GM21717 (cell line): Measurements from ENCODE around the gene PRPF39.
"Not testable (repeated sequence)": the region's sequence is repeated elsewhere in the genome, so short reads cannot be mapped to it uniquely, and the experiment has no call there.

Experiments
- ATAC-seq: cut with Tn5 transposase; IDR thresholded peaks from one replicate; pipeline ENCODE4 v1.9.1; 2021; ENCODE audit warnings: mild to moderate bottlenecking, moderate library complexity; ENCODE audit not compliant: unreplicated experiment

The PRPF39 gene

DNA sequence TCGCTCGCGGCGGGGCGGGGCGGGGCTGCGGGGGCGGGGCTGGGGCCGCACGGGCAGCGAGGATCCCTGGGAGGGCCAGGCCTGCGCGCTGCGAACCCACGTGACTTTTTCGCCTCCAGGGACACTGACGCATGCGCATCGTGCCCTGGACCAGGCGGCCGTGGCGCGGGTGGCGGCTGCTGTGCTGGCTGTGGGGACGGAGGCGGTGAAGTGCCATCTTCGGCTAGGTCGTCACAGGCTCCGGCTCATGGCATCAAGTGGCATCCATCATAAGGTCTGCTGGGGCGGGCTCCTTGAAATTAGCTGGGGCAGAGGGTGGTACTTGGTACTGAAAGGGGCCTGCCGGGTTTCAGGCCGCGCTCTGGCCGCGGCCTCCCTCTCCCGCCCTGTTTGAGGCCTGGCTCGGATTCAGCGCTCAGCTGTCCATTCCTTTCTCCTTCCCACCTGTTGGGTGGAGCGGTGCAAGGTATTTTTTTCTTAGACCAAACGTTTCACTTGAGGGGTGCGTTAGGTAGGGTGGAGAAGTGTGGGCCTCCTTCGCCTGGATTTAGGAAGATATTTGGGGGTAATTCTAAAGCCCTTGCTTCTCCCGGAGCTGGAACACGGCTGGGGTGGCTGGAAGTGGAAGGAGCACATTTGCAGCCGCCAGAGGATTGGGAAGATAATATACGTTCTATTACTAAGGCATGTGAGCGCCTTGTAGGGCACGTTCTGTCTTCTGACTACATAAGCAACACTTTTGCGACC lies at the start of gene PRPF39:
PRPF39 (plus strand) TSS at position 141 of the 747 bp plus-strand sequence. CDS start 11,124 bp downstream, outside the sequence.
- peak; percentile 90 for ATAC-seq

- ATAC-seq: no peak
These were observed 49.2 kb upstream of the PRPF39 start for GRCh38 chr14:45034730-45035129.

DNA sequence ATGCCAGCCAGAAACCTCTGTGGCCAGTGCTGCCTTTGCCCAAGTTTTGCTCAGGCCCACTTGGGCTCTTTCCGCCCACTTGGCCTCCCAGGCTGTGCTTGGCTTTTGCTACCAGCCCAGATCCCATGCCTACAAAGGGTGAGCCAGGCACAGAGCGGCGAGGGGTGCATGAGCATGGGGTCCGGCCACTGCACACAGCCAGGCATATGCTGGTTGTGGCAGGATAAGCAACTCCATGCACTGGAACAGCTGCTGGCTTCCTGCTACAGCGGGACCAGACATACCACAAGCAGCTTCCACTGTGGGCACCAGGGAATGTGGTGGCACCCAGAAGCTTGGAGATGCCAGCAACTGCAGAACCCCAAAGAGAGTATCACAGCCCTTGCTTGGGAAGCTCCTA lies 45.7 kb upstream of the PRPF39 start:
- ATAC-seq: no peak

DNA sequence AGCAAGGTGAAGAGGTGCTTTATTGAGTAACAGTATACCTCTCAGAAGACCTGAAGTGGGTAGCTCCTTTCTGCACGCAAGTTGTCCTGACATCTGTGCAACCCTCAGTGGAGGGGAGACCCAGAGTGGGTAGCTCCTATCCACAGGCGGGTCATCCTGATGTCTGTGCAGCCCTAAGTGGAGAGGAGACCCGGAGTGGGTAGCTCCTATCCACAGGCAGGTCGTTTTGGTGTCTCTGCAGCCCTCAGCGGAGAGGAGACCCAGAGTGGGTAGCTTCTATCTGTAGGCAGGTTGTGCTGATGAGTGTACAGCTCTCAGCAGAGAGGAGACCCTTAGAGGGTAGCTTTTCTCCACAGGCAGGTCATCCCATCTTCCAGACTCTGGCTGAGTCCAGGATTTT lies 45.1 kb upstream of the PRPF39 start:
- ATAC-seq: no peak

DNA sequence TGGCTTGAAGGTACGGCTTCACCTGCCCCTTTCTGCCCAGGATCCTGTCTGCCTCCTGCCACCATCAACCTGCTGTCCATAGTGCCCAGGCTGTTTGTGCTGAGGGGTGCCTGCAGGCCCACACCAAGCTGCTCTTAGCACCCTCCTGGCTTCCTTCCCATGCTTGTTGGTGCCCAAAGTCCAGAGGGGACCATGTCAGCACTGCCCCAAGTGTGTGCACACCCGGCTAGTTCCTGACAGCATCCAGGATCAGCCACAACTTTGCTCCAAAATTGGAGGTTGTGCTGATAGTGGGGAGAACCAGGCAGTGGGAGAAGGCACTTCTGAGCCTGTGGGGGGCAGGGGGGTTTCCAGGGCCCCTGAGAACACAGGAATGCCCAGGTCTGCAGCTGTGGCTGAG lies 44.5 kb upstream of the PRPF39 start:
- no peak for ATAC-seq

- ATAC-seq: no peak
These were observed 42.3 kb upstream of the PRPF39 start for GRCh38 chr14:45041641-45042040.

GRCh38 chr14:45044638-45045037 lies 39.3 kb upstream of the PRPF39 start:
- no peak for ATAC-seq

DNA sequence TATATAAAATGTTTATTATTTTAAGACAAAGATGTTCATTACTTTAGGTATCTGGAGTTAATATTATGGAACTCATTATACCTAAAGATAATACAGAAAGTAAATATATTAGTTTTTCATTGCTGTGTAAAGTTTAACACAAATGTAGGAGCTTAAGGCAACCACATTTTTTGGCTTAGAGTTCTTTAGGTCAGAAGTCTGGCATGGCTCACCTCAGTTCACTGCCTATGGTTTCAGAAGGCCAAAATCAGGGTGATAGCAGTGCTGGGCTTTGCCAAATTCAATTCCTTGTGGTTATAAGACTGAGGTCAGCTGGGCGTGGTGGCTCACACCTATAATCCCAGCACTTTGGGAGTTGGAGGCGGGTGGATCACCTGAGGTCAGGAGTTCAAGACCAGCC lies 35.5 kb upstream of the PRPF39 start:
- no peak for ATAC-seq

- ATAC-seq: no peak
These were observed 32.7 kb upstream of the PRPF39 start for GRCh38 chr14:45051180-45051579.

- no peak for ATAC-seq
These were observed 32.0 kb upstream of the PRPF39 start for GRCh38 chr14:45051896-45052295.

DNA sequence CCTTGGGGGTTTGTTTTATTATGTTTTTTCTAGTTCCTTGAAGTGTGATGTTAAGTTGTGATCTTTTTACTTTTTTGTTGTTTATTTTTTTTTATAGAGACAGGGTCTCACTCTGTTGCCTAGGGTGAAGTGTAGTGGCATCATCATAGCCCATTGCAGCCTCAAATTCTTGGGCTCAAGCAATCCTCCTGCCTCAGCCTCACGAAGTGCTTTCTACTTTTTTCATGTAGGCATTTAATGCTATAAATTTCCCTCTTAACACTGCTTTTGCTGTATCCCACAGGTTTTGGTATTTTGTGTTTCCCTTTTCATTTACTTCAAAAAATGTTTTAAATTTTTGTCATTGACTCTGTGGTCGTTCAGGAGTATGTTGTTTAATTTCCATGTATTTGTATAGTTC lies 26.6 kb upstream of the PRPF39 start:
- ATAC-seq: no peak

GRCh38 chr14:45057881-45058364 lies 26.0 kb upstream of the PRPF39 start:
- ATAC-seq: no peak

- ATAC-seq: no peak
These were observed 23.4 kb upstream of the PRPF39 start for GRCh38 chr14:45060551-45060950.

- no peak for ATAC-seq
These were observed 18.4 kb upstream of the PRPF39 start for GRCh38 chr14:45065540-45065939.

- no peak for ATAC-seq
These were observed 18.0 kb upstream of the PRPF39 start for GRCh38 chr14:45065956-45066355.

GRCh38 chr14:45066667-45067066 lies 17.2 kb upstream of the PRPF39 start:
- no peak for ATAC-seq

DNA sequence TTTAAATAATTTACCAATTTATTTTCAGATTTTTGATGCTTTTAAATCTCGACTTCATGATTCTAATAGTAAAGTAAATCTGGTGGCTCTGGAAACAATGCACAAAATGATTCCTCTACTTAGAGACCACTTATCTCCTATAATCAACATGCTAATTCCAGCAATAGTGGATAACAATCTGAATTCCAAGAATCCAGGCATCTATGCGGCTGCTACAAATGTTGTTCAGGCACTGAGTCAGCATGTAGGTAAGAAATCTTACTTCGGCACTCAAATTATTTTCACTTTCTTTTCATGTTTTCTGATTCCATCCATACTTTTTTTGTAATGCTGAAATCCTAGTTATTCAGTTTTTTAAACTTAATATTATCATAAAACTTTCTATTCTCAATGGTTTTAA lies 15.5 kb upstream of the PRPF39 start:
- no peak for ATAC-seq

DNA sequence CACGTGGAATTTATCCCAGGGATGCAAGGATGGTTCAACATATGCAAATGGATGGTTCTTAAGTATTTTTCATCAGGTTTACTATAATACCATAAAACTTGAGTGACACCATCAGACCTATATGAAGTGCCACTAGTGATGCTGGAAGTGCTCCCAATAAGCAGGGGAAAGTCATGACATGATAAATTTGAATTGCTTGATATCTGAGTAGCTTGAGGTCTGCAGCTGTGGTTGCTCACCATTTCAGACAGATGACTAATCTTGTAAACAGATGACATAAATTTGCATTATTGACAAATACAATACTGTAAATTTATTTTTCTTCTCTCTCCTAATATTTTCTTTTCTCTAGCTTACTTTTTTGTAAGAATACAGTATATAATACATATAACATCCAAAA lies 13.7 kb upstream of the PRPF39 start:
- no peak for ATAC-seq

- no peak for ATAC-seq
These were observed 11.8 kb upstream of the PRPF39 start for GRCh38 chr14:45072126-45072525.

- no peak for ATAC-seq
These were observed 10.6 kb upstream of the PRPF39 start for GRCh38 chr14:45073231-45073879.

GRCh38 chr14:45078323-45078722 lies 5.6 kb upstream of the PRPF39 start:
- no peak for ATAC-seq

DNA sequence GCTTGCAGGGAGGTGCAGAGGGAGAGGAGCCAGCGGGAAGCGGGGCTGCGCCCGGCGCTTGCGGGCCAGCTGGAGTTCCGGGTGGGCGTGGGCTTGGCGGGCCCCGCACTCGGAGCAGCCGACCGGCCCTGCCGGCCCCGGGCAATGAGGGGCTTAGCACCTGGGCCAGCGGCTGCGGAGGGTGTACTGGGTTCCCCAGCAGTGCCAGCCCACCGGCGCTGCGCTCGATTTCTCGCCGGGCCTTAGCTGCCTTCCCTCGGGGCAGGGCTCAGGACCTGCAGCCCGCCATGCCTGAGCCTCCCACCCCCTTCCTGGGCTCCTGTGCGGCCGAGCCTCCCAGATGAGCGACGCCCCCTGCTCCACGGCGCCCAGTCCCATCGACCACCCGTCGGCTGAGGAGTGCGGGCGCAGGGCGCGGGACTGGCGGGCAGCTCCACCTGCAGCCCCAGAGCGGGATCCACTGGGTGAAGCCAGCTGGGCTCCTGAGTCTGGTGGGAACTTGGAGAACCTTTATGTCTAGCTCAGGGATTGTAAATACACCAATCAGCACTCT lies 3.4 kb upstream of the PRPF39 start:
- not testable (repeated sequence) for ATAC-seq
